A549 (cell line): ENCODE data around the gene CHEK1.
"Not testable (repeated sequence)": the region's sequence is repeated elsewhere in the genome, so short reads cannot be mapped to it uniquely, and the experiment has no call there.

Source experiments
- CTCF ChIP-seq: fragments of >200 bp; sonication (Bioruptor Twin); formaldehyde crosslinking; IDR thresholded peaks from 3 replicates; pipeline ENCODE4 v1.5.1; 2016
- ELK1 ChIP-seq: fragments of 150-350 bp; IDR thresholded peaks from 2 replicates; pipeline ENCODE4 v1.6.1; 2014; ENCODE audit warnings: low read depth, mild to moderate bottlenecking, low read length
- EP300 ChIP-seq, 2 experiments: fragments of >200 bp; sonication (Bioruptor Twin); formaldehyde crosslinking; IDR thresholded peaks; 2 replicates in 1 of 2; 3 replicates in 1 of 2; pipeline ENCODE4 v1.6.1; 2016 to 2017
- HES2 ChIP-seq: fragments of >200 bp; sonication (Bioruptor Twin); formaldehyde crosslinking; IDR thresholded peaks from 2 replicates; pipeline ENCODE4 v1.6.1; 2016
- MAX ChIP-seq: IDR thresholded peaks from 2 replicates; pipeline ENCODE4 v1.6.1; 2012
- PHF8 ChIP-seq: fragments of 200-600 bp; sonication (generic); IDR thresholded peaks from 2 replicates; pipeline ENCODE4 v1.6.1; 2016; ENCODE audit warnings: low read depth, mild to moderate bottlenecking, antibody characterized with exemption, moderate library complexity, borderline replicate concordance
- POLR2A ChIP-seq: IDR thresholded peaks from 2 replicates; pipeline ENCODE4 v1.6.1; 2012; ENCODE audit warnings: mild to moderate bottlenecking, low read length
- POLR2AphosphoS2 ChIP-seq: conservative IDR thresholded peaks from 2 replicates; pipeline ENCODE4 v1.6.1; 2012; ENCODE audit warnings: low read length, improper control_type of control experiment, inconsistent platforms
- RCOR1 ChIP-seq: fragments of 150-350 bp; IDR thresholded peaks from 2 replicates; pipeline ENCODE4 v1.6.1; 2014; ENCODE audit warnings: antibody characterized with exemption, low read length, low read depth
- REST ChIP-seq: fragments of 200-600 bp; sonication (generic); IDR thresholded peaks from 2 replicates; pipeline ENCODE4 v1.6.1; 2016; ENCODE audit warnings: antibody characterized with exemption, mild to moderate bottlenecking, moderate library complexity
- RNF2 ChIP-seq: fragments of 200-600 bp; sonication (generic); IDR thresholded peaks from 2 replicates; pipeline ENCODE4 v1.6.1; 2016; ENCODE audit warnings: low read depth, mild to moderate bottlenecking, antibody characterized with exemption, moderate library complexity, borderline replicate concordance

- TF ChIP-seq POLR2A; CTCF; MAX; RCOR1; REST; EP300 (IDR thresholded peaks at IDR 0.05); PHF8; HES2; POLR2AphosphoS2; RNF2; ELK1: not testable (repeated sequence)
Measured at GRCh38 chr11:125704686-125705085, 79.7 kb downstream of the CHEK1 start.
